ENCODE data around the gene FAM163A. TPM values are rescaled to one million over a fixed set of nuclear protein-coding genes. Genes with fewer than 3 reads are reported as not detected.
A peak's percentile ranks its signal among the peaks of the same experiment; 100 is the strongest.

Gene FAM163A
- total and polyA plus RNA-seq, 2 experiments from 2014 or later: 0.06 to 0.42 TPM

DNA sequence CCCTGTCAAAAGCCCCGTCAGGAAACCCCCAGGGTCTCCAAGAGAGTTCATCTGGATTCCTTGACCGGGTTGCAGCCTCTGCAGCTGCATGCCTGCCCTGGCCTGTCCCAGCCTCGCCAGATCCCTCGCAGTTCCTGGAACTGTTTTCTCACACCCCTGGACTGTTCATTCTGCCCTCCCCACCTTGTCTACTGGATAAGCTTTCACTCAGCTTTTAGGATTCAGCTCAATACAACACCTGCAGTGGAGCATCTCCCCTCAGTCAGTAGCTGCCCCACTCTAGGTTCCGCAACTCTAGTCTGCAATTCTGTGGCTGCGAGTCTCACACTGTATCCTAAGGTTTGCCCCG, 67.2 kb downstream of the FAM163A start:
- Histone ChIP-seq H3K27me3 (peaks cover 24% of the 10 kb centered on the region), H3K27ac (no peak overlapping the region), H3K4me1 (ENCODE audit: low read depth) (no peaks in the 10 kb centered on the region), H3K36me3 (no peaks in the 10 kb centered on the region), H3K9me3 (ENCODE audit: low read depth) (no peaks in the 10 kb centered on the region), H3K4me3 (no peak overlapping the region)
- TF ChIP-seq, protein P1, sequence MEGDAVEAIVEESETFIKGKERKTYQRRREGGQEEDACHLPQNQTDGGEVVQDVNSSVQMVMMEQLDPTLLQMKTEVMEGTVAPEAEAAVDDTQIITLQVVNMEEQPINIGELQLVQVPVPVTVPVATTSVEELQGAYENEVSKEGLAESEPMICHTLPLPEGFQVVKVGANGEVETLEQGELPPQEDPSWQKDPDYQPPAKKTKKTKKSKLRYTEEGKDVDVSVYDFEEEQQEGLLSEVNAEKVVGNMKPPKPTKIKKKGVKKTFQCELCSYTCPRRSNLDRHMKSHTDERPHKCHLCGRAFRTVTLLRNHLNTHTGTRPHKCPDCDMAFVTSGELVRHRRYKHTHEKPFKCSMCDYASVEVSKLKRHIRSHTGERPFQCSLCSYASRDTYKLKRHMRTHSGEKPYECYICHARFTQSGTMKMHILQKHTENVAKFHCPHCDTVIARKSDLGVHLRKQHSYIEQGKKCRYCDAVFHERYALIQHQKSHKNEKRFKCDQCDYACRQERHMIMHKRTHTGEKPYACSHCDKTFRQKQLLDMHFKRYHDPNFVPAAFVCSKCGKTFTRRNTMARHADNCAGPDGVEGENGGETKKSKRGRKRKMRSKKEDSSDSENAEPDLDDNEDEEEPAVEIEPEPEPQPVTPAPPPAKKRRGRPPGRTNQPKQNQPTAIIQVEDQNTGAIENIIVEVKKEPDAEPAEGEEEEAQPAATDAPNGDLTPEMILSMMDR (IDR thresholded peaks at IDR 0.05; ENCODE audit: low read depth, low read length): no peak
- no peak for DNase-seq (ENCODE audit: low read depth in 1 of 2, low spot score in 1 of 2)

DNA sequence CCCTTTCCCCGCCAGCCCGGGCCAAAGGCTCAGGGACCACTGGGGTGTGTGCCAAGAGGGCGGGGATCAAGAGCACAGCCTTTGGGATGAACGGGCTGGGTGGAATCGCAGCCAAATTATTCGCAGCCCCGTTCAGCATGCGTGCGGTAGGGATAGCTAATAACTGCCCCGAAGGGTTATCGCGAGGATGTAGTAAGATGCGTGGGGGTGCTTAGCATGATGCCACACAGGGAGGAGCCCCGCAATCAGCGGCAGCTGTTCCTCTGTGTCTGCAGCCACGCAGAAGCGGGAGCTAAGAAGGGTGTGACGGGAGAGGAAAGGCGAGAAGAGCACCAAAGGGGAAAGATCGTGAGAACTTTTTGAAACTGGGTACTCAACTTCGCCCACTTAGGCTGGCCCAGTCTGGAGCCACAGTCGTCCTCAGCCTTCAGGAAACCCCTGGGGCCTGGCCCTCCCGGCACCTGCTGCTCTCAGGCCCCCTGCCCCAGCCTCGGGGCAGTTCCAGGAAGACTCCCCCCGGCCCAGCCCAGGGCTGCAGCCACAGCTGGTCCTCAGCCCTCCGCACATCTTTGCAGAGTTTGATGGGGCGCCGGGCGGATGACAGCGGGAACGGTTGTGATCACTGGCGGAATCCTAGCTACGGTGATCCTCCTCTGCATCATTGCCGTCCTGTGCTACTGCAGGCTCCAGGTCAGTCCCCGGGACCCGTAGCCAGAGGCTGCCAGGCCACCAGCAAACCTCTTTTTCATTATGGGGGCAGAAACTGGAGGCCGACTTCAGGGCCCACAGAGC, 69.6 kb downstream of the FAM163A start:
- no peaks in the 10 kb centered on the region for H3K4me1 ChIP-seq (ENCODE audit: low read depth)
- H3K9me3 ChIP-seq (ENCODE audit: low read depth): no peaks in the 10 kb centered on the region
- peak in 1 of 2 donors; percentile 67 for DNase-seq (ENCODE audit: low read depth in 1 of 2, low spot score in 1 of 2)
- H3K27me3 ChIP-seq: peaks cover 36% of the 10 kb centered on the region
- H3K4me3 ChIP-seq: no peak overlapping the region
- TF ChIP-seq, protein P1 (IDR thresholded peaks at IDR 0.05; ENCODE audit: low read depth, low read length): no peak
- H3K36me3 ChIP-seq: no peaks in the 10 kb centered on the region
- H3K27ac ChIP-seq: no peak overlapping the region

DNA sequence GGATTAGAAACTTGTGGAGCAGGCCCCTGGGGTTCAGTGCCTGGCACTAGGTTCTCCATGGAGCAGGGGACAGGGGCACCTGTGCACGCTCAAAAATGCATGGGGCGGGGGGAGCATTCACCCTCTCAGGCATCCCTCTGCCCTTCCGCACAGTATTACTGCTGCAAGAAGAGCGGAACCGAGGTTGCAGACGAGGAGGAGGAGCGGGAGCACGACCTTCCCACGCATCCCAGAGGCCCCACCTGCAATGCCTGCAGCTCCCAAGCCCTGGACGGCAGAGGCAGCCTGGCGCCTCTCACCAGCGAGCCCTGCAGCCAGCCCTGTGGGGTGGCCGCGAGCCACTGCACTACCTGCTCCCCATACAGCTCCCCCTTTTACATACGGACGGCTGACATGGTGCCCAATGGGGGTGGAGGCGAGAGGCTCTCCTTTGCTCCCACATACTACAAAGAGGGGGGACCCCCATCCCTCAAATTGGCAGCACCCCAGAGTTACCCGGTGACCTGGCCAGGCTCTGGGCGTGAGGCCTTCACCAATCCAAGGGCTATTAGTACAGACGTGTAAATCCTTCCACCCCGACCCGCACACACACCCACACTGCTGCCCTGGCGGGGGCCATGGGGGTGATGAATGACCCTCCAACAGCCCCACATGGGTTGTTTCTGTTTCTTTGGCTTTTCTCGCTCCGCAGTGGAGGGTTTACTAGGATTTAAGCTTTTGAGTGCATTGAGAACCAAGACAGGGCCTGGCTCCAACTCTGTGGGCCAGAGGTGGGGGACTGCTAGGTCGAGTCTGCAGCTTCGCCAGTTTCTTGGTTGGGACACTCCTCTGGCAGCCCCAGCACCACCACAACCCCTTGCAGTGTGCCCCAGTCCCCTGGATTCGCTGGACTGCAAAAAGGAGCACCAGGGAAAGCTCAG, 70.8 kb downstream of the FAM163A start:
- no peak overlapping the region for H3K27ac ChIP-seq
- no peak for DNase-seq (ENCODE audit: low read depth in 1 of 2, low spot score in 1 of 2)
- peaks cover 36% of the 10 kb centered on the region for H3K27me3 ChIP-seq
- no peaks in the 10 kb centered on the region for H3K4me1 ChIP-seq (ENCODE audit: low read depth)
- peak overlapping the region; percentile 27 for H3K4me3 ChIP-seq
- TF ChIP-seq, protein P1 (IDR thresholded peaks at IDR 0.05; ENCODE audit: low read depth, low read length): no peak
- no peaks in the 10 kb centered on the region for H3K9me3 ChIP-seq (ENCODE audit: low read depth)
- no peaks in the 10 kb centered on the region for H3K36me3 ChIP-seq

DNA sequence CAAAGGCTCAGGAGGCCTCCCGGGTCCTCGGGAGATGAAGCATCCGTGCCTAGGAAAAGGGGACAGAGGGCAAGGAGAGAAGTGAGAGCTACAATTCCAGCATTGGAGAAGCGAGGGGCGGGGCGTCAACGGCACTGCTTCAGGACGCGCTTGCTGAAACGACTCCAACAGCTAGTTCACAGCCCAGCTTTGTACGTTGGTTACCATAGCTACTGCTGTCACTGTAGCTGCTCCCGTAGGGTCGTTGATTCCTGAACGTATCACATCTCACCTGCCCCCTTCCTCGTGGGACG, 71.4 kb downstream of the FAM163A start:
- Histone ChIP-seq H3K4me3 (peak overlapping the region; percentile 27), H3K4me1 (ENCODE audit: low read depth) (no peaks in the 10 kb centered on the region), H3K9me3 (ENCODE audit: low read depth) (no peaks in the 10 kb centered on the region), H3K27ac (no peak overlapping the region), H3K27me3 (peaks cover 36% of the 10 kb centered on the region), H3K36me3 (no peaks in the 10 kb centered on the region)
- TF ChIP-seq, protein P1 (IDR thresholded peaks at IDR 0.05; ENCODE audit: low read depth, low read length): no peak
- no peak for DNase-seq (ENCODE audit: low read depth in 1 of 2, low spot score in 1 of 2)

DNA sequence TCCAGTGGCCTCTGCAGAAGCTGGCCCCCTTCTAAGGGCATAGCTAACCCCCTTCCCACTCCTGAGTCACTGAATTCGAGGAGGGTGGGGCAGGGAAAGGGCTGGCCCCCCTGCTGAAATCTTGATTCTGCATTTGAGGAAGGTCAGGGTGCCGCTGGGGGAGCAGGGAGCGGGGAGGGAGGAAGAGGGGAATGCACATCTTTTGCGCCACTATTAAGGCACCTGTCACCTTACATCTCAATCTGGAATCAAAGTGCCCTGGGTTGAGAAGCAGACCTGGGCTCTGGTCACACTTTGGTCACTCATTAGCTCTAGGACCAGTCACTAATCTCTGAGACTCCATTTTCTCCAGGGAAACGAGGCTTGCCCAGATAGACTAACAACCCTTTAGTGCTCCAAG, 72.5 kb downstream of the FAM163A start:
- H3K9me3 ChIP-seq (ENCODE audit: low read depth): no peaks in the 10 kb centered on the region
- no peaks in the 10 kb centered on the region for H3K4me1 ChIP-seq (ENCODE audit: low read depth)
- peaks cover 33% of the 10 kb centered on the region for H3K27me3 ChIP-seq
- no peaks in the 10 kb centered on the region for H3K36me3 ChIP-seq
- DNase-seq (ENCODE audit: low read depth in 1 of 2, low spot score in 1 of 2): no peak
- no peak overlapping the region for H3K27ac ChIP-seq
- TF ChIP-seq, protein P1 (IDR thresholded peaks at IDR 0.05; ENCODE audit: low read depth, low read length): no peak
- peak overlapping the region; percentile 27 for H3K4me3 ChIP-seq

All from cardiac muscle cell (in vitro differentiated cells and primary cell).